HG03280 (cell line): ENCODE data around the gene PCSK9.

Source experiments
- ATAC-seq: cut with Tn5 transposase; IDR thresholded peaks from one replicate; pipeline ENCODE4 v1.9.1; 2021; ENCODE audit warnings: mild to moderate bottlenecking, moderate library complexity; ENCODE audit not compliant: unreplicated experiment

Gene PCSK9

DNA sequence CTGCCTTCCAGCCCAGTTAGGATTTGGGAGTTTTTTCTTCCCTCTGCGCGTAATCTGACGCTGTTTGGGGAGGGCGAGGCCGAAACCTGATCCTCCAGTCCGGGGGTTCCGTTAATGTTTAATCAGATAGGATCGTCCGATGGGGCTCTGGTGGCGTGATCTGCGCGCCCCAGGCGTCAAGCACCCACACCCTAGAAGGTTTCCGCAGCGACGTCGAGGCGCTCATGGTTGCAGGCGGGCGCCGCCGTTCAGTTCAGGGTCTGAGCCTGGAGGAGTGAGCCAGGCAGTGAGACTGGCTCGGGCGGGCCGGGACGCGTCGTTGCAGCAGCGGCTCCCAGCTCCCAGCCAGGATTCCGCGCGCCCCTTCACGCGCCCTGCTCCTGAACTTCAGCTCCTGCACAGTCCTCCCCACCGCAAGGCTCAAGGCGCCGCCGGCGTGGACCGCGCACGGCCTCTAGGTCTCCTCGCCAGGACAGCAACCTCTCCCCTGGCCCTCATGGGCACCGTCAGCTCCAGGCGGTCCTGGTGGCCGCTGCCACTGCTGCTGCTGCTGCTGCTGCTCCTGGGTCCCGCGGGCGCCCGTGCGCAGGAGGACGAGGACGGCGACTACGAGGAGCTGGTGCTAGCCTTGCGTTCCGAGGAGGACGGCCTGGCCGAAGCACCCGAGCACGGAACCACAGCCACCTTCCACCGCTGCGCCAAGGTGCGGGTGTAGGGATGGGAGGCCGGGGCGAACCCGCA, at the start of gene PCSK9:
Gene PCSK9, plus strand, starts transcription at position 207 of the 741 bp plus-strand sequence. Its CDS starts 290 bp downstream, at position 497.
- no peak for ATAC-seq

DNA sequence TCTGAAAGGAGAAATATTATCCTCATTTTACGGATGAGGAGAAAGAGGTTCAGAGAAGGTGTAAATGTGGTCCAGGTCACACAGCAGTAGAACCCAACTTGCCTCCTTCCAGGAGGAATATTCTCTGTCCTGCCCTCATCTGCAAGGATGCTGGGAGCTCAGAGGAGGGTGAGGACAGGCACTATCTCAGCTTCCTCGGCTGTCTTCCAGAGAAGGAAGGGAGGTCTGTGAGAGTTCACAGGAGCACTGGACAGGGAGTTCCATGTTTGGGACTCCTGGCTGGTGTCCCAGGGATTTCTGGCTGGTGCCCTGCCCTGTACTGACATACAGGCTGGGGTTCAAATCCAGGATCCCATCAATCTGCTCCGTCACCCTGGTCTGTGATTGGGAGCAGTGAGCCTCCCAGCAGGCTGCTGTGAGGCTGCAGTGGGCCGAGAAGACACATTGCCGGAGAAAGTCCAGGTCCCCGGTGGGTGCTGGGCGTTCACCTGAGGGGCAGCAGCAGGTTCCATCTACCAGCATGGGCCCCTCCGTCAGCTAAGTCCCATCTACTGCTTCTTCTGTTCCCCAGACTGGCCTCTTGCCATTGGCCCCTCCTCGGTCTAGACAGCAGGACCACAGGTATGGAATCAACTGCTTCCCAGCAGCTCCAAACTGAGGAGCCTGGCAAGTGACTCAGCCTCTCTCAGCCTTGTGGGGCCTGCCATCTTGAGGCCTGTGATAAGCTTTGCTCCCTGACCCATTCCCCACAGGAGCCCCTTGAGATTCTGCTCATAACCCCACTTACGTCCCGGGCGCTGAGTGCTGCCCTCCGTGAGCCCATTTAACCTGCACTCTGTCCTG, 49.2 kb upstream of the PCSK9 start:
- ATAC-seq, result no peak

DNA sequence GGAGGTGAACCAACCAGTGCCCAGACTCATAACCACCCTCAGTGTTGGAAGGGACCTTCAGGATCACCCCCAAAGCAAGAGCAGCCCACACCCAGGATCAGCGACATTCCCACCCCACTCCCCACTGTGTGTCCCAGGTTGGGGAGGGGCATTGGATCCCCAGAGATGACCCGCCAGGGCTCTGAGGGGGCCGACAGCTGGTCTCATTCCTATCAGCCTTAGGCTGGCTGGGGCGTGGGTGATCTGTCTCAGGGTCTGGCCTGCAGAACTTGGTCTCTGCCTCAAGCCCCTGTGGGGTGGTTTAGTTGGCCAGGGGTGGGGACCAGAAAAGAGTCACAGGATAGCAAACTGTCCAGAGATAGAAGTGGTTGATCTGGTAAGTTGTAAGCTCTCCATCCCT, 48.4 kb upstream of the PCSK9 start:
- ATAC-seq, result no peak

DNA sequence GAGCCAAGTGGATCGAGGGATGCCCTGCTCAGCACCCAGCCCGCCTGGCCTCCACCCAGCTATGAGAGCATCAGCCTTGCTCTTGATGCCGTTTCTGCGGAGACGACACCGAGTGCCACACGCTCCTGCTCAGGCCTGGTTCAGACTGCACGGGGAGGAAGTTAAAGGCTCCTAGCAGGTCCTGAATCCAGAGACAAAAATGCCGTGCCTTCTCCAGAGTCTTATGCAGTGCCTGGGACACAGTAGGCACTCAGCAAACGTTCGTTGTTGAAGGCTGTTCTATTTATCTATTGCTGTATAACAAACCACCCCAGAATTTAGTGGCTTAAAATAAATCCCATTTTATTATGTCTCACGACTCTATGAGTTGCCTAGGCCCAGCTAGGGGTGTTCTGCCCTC, 47.4 kb upstream of the PCSK9 start:
- no peak for ATAC-seq

DNA sequence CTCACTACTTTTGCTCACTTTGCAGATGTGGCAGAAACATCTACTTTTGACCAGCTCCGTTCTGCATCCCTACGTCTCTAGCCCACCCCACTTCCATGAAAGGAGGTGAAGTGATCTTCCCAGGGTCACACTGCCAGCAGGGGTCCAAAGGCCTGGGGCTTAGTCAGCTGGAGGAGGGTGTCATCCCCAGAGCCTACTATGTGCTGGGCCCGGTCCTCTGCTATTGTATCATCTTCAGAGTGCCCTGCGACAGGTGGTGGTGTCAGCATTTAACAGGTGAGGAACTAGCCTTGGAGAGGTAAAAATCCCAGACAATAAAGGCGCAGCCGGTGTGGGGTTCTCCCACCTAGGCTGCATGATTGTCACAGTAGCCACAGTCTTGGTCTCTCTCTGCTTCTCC, 46.2 kb upstream of the PCSK9 start:
- ATAC-seq, result no peak

DNA sequence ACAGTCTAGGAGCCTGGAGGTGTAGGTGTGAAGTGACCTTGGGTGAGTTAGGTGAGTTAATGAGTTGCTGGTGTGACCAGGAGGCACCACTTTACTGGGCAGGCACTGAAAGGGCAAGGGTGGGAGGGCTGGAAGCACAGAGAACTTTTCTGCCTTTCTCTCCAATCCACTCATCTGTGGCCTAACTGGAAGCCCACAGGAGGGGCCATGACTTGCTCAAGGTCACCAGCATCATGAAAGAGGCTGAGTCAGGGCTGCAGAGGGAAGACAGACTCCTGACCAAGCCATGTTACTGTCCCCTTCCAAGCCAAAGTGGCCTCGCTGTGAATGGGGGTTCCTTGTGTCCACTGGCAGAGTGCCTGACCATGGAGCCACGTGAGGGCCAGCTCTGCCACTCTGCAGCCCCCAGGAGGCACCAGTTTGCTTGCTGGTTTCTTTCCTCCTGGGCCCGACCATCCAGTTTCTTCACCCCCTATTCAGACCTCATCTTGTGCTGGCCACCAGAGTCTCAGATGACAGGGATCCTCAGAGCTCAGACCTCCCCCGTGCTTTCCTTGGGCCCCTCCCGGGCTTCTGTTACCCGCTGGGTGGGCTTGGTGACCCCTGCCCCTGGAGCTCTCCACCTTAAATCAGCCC, 44.9 kb upstream of the PCSK9 start:
- ATAC-seq, result no peak

DNA sequence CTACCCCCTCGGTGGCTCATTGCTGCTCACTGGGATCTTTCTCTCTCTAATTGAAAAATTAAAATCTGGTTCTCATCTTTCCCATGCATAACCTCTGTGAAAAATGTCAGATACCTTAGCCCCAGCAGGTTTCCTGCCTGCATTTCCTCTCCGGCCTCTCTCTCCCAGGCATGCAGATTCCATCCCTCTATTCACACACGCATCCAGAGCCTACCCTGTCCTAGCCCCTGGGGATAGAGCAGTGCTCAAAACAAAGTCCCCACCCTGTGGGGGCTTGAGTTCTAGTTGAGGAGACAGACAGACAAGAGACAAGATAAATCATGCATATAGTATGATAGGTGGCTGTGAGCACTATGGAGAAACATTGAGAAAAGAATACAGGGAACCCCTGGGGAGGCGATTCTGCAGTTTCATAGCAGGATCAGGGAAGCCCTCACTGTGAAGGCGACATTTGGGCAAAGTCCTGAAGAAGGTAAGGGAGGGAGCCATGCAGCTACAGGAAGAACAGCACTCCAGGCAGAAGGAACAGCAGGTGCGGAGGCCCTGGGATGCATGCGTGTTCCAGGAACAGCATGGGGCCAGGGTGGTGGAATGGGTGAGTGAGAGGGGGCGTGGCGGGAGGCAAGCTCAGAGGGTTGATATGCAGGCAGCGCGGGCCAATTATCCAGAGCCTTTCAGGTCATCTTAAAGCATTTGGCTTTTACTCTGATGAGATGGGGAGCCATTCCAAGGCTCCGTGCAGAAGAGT, 44.2 kb upstream of the PCSK9 start:
- ATAC-seq, result no peak

DNA sequence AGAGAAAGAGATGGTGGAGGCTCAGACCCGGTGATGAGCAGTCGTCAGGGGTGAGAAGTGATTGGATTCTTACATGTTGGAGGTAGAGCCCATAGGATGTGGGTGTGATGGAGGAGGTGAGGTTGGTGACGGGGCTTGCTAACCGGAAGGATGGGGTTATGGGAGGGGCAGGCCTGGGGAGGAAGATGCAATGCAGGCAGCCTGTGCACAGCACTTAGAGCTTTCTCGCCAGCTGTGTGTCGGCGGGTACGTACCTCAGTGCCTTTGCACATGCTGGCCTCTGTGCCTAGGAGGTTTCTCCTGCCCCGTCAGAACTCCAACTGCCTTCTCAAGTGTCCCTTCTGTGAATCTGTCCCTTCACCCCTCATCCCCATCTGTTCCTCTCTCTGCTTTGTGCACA, 43.5 kb upstream of the PCSK9 start:
- ATAC-seq, result no peak

DNA sequence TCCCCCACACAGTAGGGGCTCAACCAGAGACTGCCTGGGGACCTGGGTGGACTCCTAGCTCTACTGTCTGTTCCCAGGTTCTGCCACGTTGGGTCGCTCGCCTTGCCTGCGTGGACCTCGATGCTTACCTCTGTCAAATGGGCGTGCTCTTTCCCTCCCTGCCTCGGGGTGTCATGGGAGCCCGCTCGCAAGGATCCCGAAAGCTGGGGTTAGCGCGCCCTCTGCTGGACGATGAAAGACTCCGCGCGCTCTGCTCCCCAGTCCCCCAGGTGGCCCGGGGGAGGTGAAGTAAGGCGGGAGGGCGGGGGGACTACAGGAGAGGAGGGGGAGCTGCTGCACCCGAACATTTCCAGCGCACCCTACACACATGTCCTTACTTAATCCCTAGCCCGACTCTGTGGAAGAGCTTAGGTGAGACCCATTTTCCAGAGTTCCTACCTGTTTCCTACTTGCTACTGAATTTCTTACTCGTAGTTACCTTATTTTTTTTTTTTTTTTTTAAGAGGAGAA, 42.9 kb upstream of the PCSK9 start:
- peak; percentile 76 for ATAC-seq

DNA sequence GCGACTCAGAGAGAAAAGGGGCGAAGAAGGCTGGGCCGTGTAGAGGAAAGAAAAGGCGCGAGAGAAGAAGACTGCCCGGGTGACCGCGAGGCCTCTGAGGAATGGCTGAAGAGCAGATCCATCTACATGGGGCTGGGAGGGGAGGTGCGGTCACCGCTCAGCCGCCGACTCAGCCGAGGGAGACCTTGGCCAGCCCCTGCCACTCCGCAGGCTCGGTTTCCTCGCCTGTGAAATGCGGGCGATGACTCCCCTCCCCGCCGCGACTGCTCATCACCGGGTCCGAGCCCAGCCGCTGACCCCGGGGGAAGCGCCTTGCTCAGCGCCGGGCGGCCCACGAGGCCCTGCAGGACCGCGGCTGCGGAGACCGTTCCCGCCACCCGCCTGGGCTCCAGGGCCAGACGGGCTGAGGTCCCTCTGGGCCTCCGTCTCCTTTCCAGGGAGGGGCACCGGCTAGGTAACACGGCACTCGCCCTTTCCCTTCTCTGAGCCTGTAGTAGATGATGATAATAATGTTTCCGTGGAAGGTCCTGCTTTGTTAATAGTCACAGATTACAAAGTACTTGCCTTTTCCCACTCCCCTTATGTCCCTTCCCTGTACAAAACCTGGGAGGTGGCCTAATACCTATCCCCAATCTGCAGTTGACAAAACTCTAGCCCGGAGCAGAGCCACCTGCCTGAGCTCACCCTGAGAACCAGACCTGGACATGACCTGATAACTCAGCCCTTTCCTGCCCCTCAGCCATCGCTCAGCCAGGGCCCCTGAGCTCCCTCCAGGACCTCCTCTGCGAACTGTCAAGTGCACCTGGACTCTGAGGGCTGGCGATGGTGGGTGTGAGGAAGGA, 42.3 kb upstream of the PCSK9 start:
- ATAC-seq, result no peak

DNA sequence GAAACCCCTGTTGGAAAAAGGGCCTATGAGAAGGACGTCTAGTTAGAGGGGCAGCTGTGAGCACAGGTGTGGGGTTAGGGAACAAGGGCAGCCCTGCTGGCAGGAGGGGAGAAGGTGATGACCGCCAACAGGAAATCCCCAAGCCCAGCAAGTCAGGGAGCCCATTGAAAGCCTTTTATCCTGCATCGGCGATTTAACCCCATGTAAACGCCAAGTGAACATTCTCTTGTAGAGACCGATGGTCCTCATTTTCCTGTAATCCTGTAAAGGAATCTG, 41.7 kb upstream of the PCSK9 start:
- ATAC-seq, result no peak

DNA sequence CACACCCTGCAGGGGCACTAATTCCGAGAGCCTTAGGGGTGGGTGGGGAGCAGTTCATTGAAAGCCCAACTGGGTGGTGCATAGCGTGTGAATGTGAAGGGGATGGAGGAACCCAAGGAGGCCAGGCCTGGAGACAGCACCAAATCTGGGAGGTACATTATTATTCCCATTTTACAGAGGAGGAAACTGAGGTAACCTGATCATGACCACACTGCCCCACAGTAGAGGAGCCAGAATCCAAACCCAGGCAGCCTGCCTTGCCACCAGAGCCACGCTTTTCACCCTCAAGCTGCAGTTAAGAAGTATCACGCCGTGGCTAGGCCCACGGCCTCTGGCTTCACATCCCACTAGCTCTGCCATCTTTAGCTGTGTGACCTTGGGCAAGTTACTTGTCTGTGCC, 41.2 kb upstream of the PCSK9 start:
- no peak for ATAC-seq

DNA sequence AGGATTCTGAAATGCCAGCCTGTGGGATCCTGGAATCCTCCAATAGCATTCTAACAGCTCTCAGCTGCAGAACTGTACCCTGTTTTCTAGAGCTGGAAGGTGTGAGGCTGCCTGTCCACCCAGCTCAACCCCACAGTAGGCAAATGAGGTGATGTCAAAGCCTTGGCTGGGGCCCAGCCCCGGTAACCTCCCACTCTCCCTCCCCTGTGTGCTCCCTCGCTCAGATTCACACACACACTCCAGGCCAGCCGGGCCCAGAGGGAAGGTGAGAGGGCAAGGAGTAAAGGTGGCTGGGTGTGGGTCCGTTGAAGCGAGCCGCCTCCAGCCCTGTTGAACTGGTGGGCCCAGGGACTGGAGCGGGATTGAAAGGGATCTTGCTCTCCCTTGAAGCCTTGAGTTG, 40.7 kb upstream of the PCSK9 start, which contains the start of gene BSND:
Gene BSND, plus strand, starts transcription at position 257 of the 400 bp plus-strand sequence. CDS start 254 bp downstream, outside the sequence.
- no peak for ATAC-seq

DNA sequence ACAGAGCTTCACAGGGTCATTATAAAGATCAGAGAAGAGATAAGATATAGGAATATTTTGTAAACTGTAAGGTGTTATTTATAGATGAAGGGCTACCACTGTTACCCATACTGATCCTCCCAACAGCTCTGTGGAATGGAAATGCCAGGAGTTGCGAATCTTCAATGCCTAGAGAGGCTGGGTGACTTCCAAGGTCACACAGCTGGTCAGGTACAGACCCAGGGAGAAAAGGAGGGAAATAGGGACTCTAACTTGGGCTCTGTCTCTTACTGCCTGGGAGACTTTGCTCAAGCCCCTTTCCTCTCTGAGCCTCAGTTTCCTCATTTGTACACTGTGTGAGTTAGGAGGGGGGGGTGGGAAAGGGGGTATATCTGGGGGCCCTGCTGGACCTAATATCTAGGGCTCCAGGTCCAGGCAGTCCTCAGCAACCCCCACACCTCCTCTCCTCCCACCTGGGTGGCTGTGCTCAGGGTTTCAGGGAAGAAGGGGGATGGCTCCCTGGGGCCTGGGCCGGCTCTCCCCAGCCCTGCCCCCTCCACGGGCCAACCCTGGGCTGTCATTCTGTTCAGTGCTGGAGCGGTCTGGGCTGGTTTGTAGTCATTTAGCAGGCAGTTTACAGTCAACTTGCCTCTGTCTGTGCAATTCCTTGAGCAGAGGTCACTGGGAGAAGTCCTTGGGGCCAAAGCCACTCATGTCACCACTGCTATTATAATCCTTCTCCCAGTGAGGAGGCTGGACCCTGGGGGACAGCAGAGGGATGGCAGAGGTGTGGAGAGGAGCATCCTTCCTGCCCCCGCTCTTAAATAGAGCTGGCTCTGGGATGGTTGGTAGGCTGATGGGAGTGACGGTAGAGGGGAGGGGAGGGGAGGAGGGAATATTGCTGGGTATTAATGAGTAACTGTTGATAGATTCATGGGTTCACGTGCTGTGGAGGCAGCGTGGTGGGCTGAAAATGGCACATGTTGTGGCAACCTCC, 39.0 kb upstream of the PCSK9 start:
- ATAC-seq, result no peak

DNA sequence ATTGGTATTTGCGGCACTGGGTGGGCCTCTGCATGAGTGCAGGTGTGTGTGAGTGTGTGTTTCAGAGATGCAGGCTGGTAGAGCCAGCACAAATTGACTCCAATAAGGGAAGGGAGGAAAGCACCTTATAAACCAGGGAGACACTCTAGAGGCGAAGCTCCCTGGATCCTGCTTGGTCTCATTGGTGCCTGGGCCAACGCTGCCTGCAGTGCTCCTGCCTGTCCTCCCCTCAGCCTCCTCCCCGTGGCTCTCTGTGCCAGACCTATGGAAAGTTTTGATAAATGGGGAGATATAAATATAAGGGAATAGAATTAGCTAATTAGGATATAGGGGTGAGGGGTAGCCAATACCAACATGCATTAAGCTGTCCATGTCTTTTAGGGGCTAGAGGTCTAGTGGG, 38.0 kb upstream of the PCSK9 start:
- no peak for ATAC-seq

DNA sequence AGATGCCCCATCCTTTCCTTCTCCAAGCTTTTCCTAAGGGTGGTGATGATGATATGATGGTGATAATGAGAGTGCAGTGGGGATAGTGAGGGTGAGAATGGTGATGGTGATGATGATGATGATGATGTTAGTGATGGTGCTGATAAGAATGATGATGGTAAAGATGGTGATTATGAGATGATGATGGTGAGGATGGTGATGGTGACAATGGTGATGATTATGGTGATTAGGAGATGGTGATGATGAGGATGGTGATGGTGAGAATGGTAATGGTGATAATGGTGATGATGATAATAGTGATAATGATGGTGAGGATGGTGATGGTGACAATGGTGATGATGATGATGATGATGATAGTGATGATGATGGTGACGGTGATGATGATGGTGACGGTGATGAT, 36.7 kb upstream of the PCSK9 start:
- ATAC-seq, result no peak

DNA sequence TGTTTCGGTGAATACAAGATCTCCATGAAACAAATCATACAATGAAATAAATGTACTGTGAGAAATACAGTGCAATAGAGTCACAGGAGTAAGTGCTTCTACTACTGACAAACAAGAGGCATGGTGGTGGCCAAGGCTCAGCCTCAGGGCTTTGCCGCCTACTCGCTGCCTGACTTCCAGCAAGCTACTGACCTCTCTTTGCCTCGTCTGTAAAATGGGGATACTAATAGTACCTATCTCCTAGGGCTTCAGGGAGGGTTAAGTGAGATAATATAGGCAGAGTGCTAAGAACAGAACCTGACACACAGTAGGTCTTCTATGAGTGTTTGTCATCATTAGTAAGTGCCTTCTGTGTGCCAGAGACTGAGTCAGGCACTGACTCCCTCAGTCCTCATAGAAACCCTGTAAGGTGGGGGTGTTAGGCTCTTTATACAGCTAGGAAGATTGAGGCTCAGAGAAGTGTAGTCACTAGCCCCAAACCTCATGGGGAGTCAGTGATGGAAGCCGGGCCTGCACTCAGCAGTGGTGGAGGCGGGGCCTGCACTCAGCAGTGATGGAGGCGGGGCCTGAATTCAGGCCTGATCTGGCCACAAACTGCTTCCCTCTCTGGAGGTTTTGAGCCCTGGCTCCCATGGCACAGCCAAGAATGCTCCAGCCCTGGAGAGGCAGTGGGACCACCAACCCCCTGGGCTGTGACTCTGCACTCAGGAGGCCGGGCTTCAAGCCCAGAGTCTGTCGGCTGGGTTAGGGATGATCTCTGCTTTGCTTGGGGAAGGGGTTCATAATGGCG, 33.8 kb upstream of the PCSK9 start:
- ATAC-seq, result no peak

DNA sequence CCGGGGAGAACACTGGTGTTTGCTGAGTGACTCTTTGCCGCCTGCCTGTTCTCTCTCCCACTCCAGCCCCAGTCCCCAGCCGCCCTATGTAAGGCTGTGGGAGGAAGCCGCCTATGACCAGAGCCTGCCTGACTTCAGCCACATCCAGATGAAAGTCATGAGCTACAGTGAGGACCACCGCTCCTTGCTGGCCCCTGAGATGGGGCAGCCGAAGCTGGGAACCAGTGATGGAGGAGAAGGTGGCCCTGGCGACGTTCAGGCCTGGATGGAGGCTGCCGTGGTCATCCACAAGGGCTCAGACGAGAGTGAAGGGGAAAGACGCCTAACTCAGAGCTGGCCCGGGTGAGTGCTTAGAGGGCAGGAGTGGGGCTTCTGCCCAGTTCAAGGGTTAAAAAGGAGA, 32.4 kb upstream of the PCSK9 start:
- no peak for ATAC-seq
